Ascending aorta (tissue), 2 donors: ENCODE data around the gene HDAC7. TPM values are rescaled to one million over a fixed set of nuclear protein-coding genes. Genes with fewer than 3 reads are reported as not detected.

Source experiments
- DNase-seq, 2 donors: peaks; one replicate each; pipeline ENCODE4 v3.0.0-alpha.2; 2019; ENCODE audit warnings: low spot score in 2 of 2
- H3K27ac ChIP-seq, 2 donors: fragments of 200-600 bp; sonication (generic); one replicate each; pipeline ENCODE4 v1.5.1; 2016 to 2017; ENCODE audit warnings: mild to moderate bottlenecking in 1 of 2
- H3K27me3 ChIP-seq: fragments of 200-600 bp; sonication (generic); one replicate; pipeline ENCODE4 v1.5.1; 2017
- H3K36me3 ChIP-seq, 2 donors: fragments of 200-600 bp; sonication (generic); one replicate each; pipeline ENCODE4 v1.5.1; 2016
- H3K4me1 ChIP-seq, 2 donors: fragments of 200-600 bp; sonication (generic); one replicate each; pipeline ENCODE4 v1.5.1; 2016 to 2017; ENCODE audit warnings: mild to moderate bottlenecking in 1 of 2
- H3K4me3 ChIP-seq, 2 donors: fragments of 200-600 bp; sonication (generic); one replicate each; pipeline ENCODE4 v1.5.1; 2016 to 2017; ENCODE audit warnings: mild to moderate bottlenecking in 1 of 2
- H3K9me3 ChIP-seq, 2 donors: fragments of 200-600 bp; sonication (generic); one replicate each; pipeline ENCODE4 v1.5.1; 2016
- CTCF ChIP-seq, 3 experiments: fragments of 200-600 bp in 2 of 3; fragments of 450-650 bp in 1 of 3; sonication (generic) in 2 of 3; IDR thresholded peaks; one replicate each; pipeline ENCODE4 v1.5.1; 2016 to 2019; ENCODE audit warnings: antibody characterized with exemption in 3 of 3, mild to moderate bottlenecking in 1 of 3, moderate library complexity in 1 of 3
- intact Hi-C: fragments of 100-400 bp; cut with DNase I; formaldehyde crosslinking; loops from one replicate; pipeline ENCODE4 v1.15.1; 2023
- total RNA-seq: library from RNA; depleted of rRNA; stranded (reverse); fragments of >200 nt; gene quantifications from one replicate; pipeline ENCODE4 v1.1.0, GENCODE V29; 2016

Gene HDAC7
- total RNA-seq, 1 donor from 2014 or later: 202 TPM

- peak in 2 of 3 experiments; percentile 12 to 21 for TF ChIP-seq CTCF (IDR thresholded peaks at IDR 0.05)
- H3K27me3 ChIP-seq: no peaks in the 10 kb centered on the region
- no peaks in the 10 kb centered on the region for H3K9me3 ChIP-seq
- intact Hi-C loops: loop anchor here (1.0 to 2.0 kb wide), 3 partner anchors 16 to 59 kb away; partner anchors contain the start of gene SLC48A1
- peak overlapping the region; percentile 12 to 27 for H3K4me3 ChIP-seq
- H3K27ac ChIP-seq: peak overlapping the region; percentile 87 to 94
- peak; percentile 80 to 97 for DNase-seq
- H3K36me3 ChIP-seq: peaks cover 34 to 38% of the 10 kb centered on the region in 2 donors
- peaks cover 29 to 57% of the 10 kb centered on the region in 2 donors for H3K4me1 ChIP-seq
Observed at GRCh38 chr12:47753021-47754001, 66.4 kb downstream of the HDAC7 start.

DNA sequence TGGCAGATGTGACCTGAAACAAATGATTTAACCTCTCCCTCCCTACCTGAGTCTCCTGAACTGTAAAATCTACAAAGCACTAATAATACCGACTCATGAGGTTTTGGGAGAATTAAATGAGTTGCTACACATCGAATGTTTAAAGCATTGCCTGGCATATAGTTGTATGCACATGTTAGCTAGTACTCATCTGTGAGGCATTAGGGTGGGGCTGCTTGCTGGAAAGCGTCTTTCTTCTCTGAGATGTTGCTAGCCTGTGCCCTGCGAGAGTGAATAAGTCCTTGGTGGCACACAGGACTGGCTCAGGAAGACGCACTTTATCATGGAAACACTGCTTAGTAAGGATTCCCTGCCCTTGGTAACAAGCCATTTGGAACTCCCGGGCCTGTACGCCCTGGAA, 67.2 kb downstream of the HDAC7 start:
- intact Hi-C loops: loop anchor here (2.0 kb wide), 1 partner anchor 60 kb away; no protein-coding TSS in a partner anchor
- peaks cover 41 to 46% of the 10 kb centered on the region in 2 donors for H3K36me3 ChIP-seq
- no peak for TF ChIP-seq CTCF (IDR thresholded peaks at IDR 0.05)
- no peaks in the 10 kb centered on the region for H3K9me3 ChIP-seq
- DNase-seq: no peak
- H3K27me3 ChIP-seq: no peaks in the 10 kb centered on the region
- peak overlapping the region in 1 of 2 donors; percentile 24 for H3K4me3 ChIP-seq
- peak overlapping the region; percentile 87 to 94 for H3K27ac ChIP-seq
- peaks cover 24 to 53% of the 10 kb centered on the region in 2 donors for H3K4me1 ChIP-seq

DNA sequence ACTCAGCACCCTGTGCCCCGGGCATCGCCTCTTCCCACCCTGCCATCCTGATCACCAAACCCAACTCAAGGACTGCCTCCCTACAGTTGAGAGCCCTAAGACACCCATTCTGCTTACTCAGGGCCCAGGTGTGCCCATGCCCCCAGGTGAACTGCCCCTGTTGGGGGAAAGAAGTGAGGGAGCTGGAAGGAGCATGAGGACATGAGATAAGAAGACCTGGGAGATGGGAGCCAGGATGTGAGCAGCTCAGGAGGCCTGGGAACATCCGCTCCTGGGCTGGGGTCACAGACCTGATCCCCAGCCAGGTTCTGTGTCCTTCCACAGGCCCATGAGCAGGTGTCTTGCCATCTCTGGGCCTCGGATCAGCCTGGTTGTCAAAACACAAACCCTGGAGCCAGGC, 67.6 kb downstream of the HDAC7 start:
- DNase-seq: no peak
- no peaks in the 10 kb centered on the region for H3K27me3 ChIP-seq
- H3K4me3 ChIP-seq: no peak overlapping the region
- H3K9me3 ChIP-seq: no peaks in the 10 kb centered on the region
- TF ChIP-seq CTCF (IDR thresholded peaks at IDR 0.05): no peak
- H3K36me3 ChIP-seq: peaks cover 45 to 50% of the 10 kb centered on the region in 2 donors
- peak overlapping the region; percentile 87 to 94 for H3K27ac ChIP-seq
- H3K4me1 ChIP-seq: peaks cover 20 to 49% of the 10 kb centered on the region in 2 donors
- intact Hi-C loops: loop anchor here (2.0 kb wide), 1 partner anchor 61 kb away; no protein-coding TSS in a partner anchor

GRCh38 chr12:47751561-47751960, 68.1 kb downstream of the HDAC7 start:
- TF ChIP-seq CTCF (IDR thresholded peaks at IDR 0.05): no peak
- Histone ChIP-seq H3K9me3 (no peaks in the 10 kb centered on the region), H3K36me3 (peaks cover 51 to 56% of the 10 kb centered on the region in 2 donors), H3K27me3 (no peaks in the 10 kb centered on the region), H3K27ac (peak overlapping the region; percentile 87 to 94), H3K4me1 (peaks cover 20 to 48% of the 10 kb centered on the region in 2 donors), H3K4me3 (no peak overlapping the region)
- intact Hi-C loops: no loop called here
- no peak for DNase-seq

DNA sequence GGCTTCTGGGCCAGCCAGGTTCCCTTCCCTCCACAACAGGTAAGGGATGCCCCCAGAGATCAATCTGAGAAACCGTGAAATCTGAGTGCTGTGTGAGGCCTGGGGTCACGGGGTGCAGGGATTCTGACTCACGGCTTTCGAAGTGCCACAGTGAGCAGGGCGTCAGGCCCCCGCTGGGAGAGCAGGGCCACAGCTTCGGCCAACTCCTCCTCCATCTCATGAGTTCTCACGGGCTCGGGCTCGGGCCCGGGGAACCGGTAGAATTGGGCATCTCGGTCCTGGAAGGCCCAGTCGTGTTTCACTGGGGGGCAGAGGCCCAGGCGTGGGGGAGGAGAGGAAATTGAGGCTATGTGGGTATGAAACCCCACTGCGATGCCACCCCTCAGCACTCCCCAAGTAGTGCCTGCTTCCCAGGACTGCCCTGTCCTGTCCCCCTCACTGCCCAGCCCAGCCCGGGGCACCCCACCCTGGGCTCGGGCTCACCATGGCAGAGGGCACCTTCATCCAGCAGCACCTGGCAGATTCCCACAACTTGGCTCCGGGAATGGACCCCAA, 68.7 kb downstream of the HDAC7 start:
- intact Hi-C loops: no loop called here
- H3K4me1 ChIP-seq: peaks cover 20 to 42% of the 10 kb centered on the region in 2 donors
- TF ChIP-seq CTCF (IDR thresholded peaks at IDR 0.05): no peak
- no peak overlapping the region for H3K4me3 ChIP-seq
- DNase-seq: no peak
- H3K36me3 ChIP-seq: peaks cover 54 to 61% of the 10 kb centered on the region in 2 donors
- peak overlapping the region in 1 of 2 donors; percentile 94 for H3K27ac ChIP-seq
- no peaks in the 10 kb centered on the region for H3K27me3 ChIP-seq
- no peaks in the 10 kb centered on the region for H3K9me3 ChIP-seq
